HL-60/S4 (cell line): Measurements from ENCODE around the gene CENPN.

Source experiments
- in situ Hi-C: fragments of 300-500 bp; cut with MboI; formaldehyde crosslinking; loops from 2 replicates; pipeline ENCODE4 v1.14.3; 2022; ENCODE audit warnings: low sequenced_read_pairs

CENPN gene

GRCh38 chr16:81077076-81077940 is 70.3 kb downstream of the CENPN start, which contains the start of gene C16orf46:
TSS of gene C16orf46 (minus strand) at chr16:81077238. CDS start at chr16:81063955, 13,283 bp downstream.
- in situ Hi-C loops, result no loop called here

- in situ Hi-C loops, result no loop called here
Measured at GRCh38 chr16:81080233-81080632, 73.2 kb downstream of the CENPN start.

- in situ Hi-C loops, result no loop called here
Measured at GRCh38 chr16:81081014-81081413, 74.0 kb downstream of the CENPN start.
